ENCODE results near the gene CAMP.

- no peak for TF ChIP-seq EZH2phosphoT487 (IDR thresholded peaks at IDR 0.05)
- no peak for TF ChIP-seq CTCF (IDR thresholded peaks at IDR 0.05)
- no peak for TF ChIP-seq EZH2 (IDR thresholded peaks at IDR 0.05)
Measured at GRCh38 chr3:48180531-48181253, 42.6 kb upstream of the CAMP start.
